Measurements from ENCODE around the gene SCNM1. TPM values are rescaled to one million over a fixed set of nuclear protein-coding genes. Genes with fewer than 3 reads are reported as not detected.

The SCNM1 gene
- total and polyA plus RNA-seq, 9 of the 15 experiments (the other 6 are each of a cell fraction or from before 2014, with no cell fraction given): 17.2 to 204 (median 63.0) TPM

- TF ChIP-seq JUND (IDR thresholded peaks at IDR 0.05; ENCODE audit: borderline replicate concordance, low read depth, low read length) (no peak), JUND (tag; IDR thresholded peaks at IDR 0.05; ENCODE audit: borderline replicate concordance, low read depth, low read length) (no peak), LEF1 (IDR thresholded peaks at IDR 0.05) (peak; percentile 40), ATF1 (CRISPR knock-in tag; IDR thresholded peaks at IDR 0.05) (no peak), ATF1 (tag; IDR thresholded peaks at IDR 0.05) (no peak), ETV6 (IDR thresholded peaks at IDR 0.05; ENCODE audit: borderline replicate concordance in 1 of 2, low read depth in 2 of 2, low read length in 1 of 2) (no peak), ETV6 (CRISPR knock-in tag; IDR thresholded peaks at IDR 0.05; ENCODE audit: borderline replicate concordance) (no peak), FUS (optimal IDR thresholded peaks at IDR 0.05; ENCODE audit: low read depth, low read length) (no peak), PRMT5 (CRISPR knock-in tag; IDR thresholded peaks at IDR 0.05) (no peak), ZNF280A (IDR thresholded peaks at IDR 0.05; ENCODE audit: low read depth, partially characterized antibody) (no peak), GATAD2A (IDR thresholded peaks at IDR 0.05) (no peak), RFX1 (IDR thresholded peaks at IDR 0.05) (no peak), SP1 (CRISPR knock-in tag; IDR thresholded peaks at IDR 0.05) (no peak), USF2 (CRISPR knock-in tag; IDR thresholded peaks at IDR 0.05) (no peak), FOXK2 (conservative IDR thresholded peaks at IDR 0.05 in 1 of 2, IDR thresholded peaks at IDR 0.05 in 1 of 2; ENCODE audit: low read depth in 2 of 2) (no peak; a peak in 1 of 4 replicates), NR2F6 (CRISPR knock-in tag; IDR thresholded peaks at IDR 0.05) (no peak), POLR3G (IDR thresholded peaks at IDR 0.05; ENCODE audit: extremely low read depth, insufficient read length, insufficient replicate concordance) (no peak), ZBTB8A (IDR thresholded peaks at IDR 0.05; ENCODE audit: partially characterized antibody) (no peak), ZNF586 (CRISPR knock-in tag; conservative IDR thresholded peaks at IDR 0.05) (no peak), NRF1 (conservative IDR thresholded peaks at IDR 0.05 in 1 of 2, IDR thresholded peaks at IDR 0.05 in 1 of 2) (no peak), HDAC3 (IDR thresholded peaks at IDR 0.05; ENCODE audit: borderline replicate concordance, partially characterized antibody) (no peak), TCF7 (IDR thresholded peaks at IDR 0.05; ENCODE audit: borderline replicate concordance) (no peak), NEUROD1 (IDR thresholded peaks at IDR 0.05; ENCODE audit: borderline replicate concordance, low read depth, low read length, partially characterized antibody) (no peak), ZNF24 (IDR thresholded peaks at IDR 0.05) (no peak), ZNF695 (CRISPR knock-in tag; IDR thresholded peaks at IDR 0.05) (no peak), XRCC5 (IDR thresholded peaks at IDR 0.05; ENCODE audit: low read depth, low read length) (no peak), ELK1 (CRISPR knock-in tag; IDR thresholded peaks at IDR 0.05) (no peak)
These were observed 635 bp upstream of the SCNM1 start (continued) for GRCh38 chr1:151165281-151165737.
